ENCODE data around the gene PLCB1. TPM values are rescaled to one million over a fixed set of nuclear protein-coding genes. Genes with fewer than 3 reads are reported as not detected.

Gene PLCB1
- total RNA-seq, 1 donor from 2014 or later, result 37.4 TPM

DNA sequence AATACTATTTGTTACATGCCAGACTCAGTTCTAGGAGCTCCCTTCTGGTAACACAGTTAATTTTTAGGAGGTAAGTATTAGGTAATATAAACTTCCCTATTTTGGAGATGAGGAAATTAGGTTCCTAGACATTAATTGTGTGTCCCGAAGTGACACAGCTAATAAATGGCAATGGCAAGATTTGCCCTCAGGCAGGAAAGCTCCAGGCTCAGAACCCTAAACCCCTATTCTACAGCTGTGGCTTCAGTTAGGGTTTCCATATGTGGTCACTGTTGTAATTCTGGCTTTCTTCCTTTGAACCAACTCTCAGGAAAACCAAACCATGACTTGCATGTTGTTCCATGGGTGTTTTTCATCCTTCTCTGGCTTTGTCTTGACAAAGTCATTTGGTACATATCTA, 188.2 kb downstream of the PLCB1 start:
- H3K36me3 Mint-ChIP-seq (ENCODE audit: unreplicated experiment), result no peaks in the 10 kb centered on the region
- no peaks in the 10 kb centered on the region for H3K27me3 Mint-ChIP-seq (ENCODE audit: unreplicated experiment)
- no peaks in the 10 kb centered on the region for H3K9me3 Mint-ChIP-seq (ENCODE audit: unreplicated experiment)
- no peak overlapping the region for H3K4me3 Mint-ChIP-seq (ENCODE audit: unreplicated experiment)
- no peak overlapping the region for H3K27ac Mint-ChIP-seq (ENCODE audit: unreplicated experiment)
- peaks cover 16% of the 10 kb centered on the region for H3K4me1 Mint-ChIP-seq (ENCODE audit: low read depth, unreplicated experiment)
- TF ChIP-seq CTCF (IDR thresholded peaks at IDR 0.05; ENCODE audit: partially characterized antibody, unreplicated experiment), result no peak
- no peak for DNase-seq

DNA sequence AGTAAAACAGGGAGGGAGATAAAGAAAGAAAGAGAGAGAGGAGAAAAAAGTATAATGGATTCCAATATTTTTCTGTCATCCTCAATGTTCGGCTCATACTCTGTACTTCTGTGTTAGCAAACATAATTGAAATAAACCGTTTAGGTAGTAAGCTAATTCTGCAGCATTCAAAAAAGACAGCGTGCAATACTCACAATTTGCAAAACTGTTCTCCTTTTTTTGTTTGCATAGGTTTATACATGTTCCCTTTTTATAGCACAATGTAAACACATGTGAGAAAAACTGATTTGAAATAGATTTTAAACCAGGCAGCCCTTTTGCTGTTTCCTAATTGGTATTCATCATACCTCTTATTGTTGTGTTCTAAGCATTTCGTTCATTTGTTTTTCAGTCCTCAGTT, 188.9 kb downstream of the PLCB1 start:
- Mint-ChIP-seq H3K4me1 (ENCODE audit: low read depth, unreplicated experiment) (peaks cover 11% of the 10 kb centered on the region), H3K4me3 (ENCODE audit: unreplicated experiment) (no peak overlapping the region), H3K9me3 (ENCODE audit: unreplicated experiment) (no peaks in the 10 kb centered on the region), H3K36me3 (ENCODE audit: unreplicated experiment) (no peaks in the 10 kb centered on the region), H3K27ac (ENCODE audit: unreplicated experiment) (no peak overlapping the region), H3K27me3 (ENCODE audit: unreplicated experiment) (no peaks in the 10 kb centered on the region)
- TF ChIP-seq CTCF (IDR thresholded peaks at IDR 0.05; ENCODE audit: partially characterized antibody, unreplicated experiment), result no peak
- DNase-seq, result no peak

DNA sequence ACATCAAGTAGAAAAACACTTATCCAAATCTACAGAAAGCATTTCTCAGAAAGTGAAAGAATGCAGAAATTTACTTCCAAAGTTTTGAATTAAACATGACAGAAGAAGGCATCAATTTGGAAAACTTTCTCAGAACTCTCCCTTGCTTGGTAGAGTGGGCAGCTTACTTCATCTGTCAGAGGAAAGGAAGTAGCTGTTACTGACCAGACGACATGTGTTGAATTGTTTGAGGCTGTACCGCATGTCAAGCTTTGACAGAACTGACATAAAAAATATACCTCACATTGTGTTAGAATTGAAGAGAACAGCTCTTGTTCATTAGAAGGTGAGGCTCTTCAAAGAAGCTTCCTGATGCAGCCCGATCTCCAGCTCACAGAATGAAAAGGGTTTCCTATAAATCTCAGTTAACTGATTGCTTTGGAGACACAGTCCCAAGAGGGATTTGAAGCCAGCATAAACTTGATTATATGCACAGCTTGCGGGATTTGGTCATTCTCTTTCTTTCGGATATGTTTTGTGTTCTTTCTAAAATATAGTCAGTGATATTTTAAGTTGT, 190.7 kb downstream of the PLCB1 start:
- DNase-seq, result no peak
- no peak for TF ChIP-seq CTCF (IDR thresholded peaks at IDR 0.05; ENCODE audit: partially characterized antibody, unreplicated experiment)
- Mint-ChIP-seq H3K4me1 (ENCODE audit: low read depth, unreplicated experiment) (peaks cover 8% of the 10 kb centered on the region), H3K27ac (ENCODE audit: unreplicated experiment) (no peak overlapping the region), H3K9me3 (ENCODE audit: unreplicated experiment) (no peaks in the 10 kb centered on the region), H3K36me3 (ENCODE audit: unreplicated experiment) (no peaks in the 10 kb centered on the region), H3K4me3 (ENCODE audit: unreplicated experiment) (no peak overlapping the region), H3K27me3 (ENCODE audit: unreplicated experiment) (no peaks in the 10 kb centered on the region)

DNA sequence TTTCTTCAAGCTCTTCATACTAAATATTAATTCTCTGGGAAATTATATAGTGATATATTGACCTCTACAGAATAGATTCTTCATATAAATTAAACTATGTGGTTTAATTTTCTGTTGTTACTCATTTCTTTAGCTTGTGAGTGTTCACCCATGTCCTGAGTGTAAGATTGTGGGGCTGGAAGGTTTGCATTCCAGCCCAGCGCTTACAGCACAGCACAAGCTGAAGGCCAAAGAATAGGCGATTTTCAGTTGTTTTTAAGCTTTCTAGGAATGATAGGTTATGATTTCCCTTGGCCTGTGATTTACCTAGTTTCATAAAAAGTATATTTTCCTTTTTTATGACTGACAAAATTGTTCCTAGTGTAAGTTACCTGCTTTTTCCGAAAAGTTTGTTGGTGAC, 194.1 kb downstream of the PLCB1 start:
- no peak for DNase-seq
- no peak overlapping the region for H3K27ac Mint-ChIP-seq (ENCODE audit: unreplicated experiment)
- no peak overlapping the region for H3K4me3 Mint-ChIP-seq (ENCODE audit: unreplicated experiment)
- no peaks in the 10 kb centered on the region for H3K9me3 Mint-ChIP-seq (ENCODE audit: unreplicated experiment)
- H3K36me3 Mint-ChIP-seq (ENCODE audit: unreplicated experiment), result no peaks in the 10 kb centered on the region
- peaks cover 4% of the 10 kb centered on the region for H3K4me1 Mint-ChIP-seq (ENCODE audit: low read depth, unreplicated experiment)
- H3K27me3 Mint-ChIP-seq (ENCODE audit: unreplicated experiment), result no peaks in the 10 kb centered on the region
- TF ChIP-seq CTCF (IDR thresholded peaks at IDR 0.05; ENCODE audit: partially characterized antibody, unreplicated experiment), result no peak

GRCh38 chr20:8326899-8327298, 194.8 kb downstream of the PLCB1 start:
- no peak overlapping the region for H3K4me3 Mint-ChIP-seq (ENCODE audit: unreplicated experiment)
- H3K4me1 Mint-ChIP-seq (ENCODE audit: low read depth, unreplicated experiment), result peaks cover 4% of the 10 kb centered on the region
- H3K27ac Mint-ChIP-seq (ENCODE audit: unreplicated experiment), result no peak overlapping the region
- TF ChIP-seq CTCF (IDR thresholded peaks at IDR 0.05; ENCODE audit: partially characterized antibody, unreplicated experiment), result no peak
- no peaks in the 10 kb centered on the region for H3K27me3 Mint-ChIP-seq (ENCODE audit: unreplicated experiment)
- H3K36me3 Mint-ChIP-seq (ENCODE audit: unreplicated experiment), result no peaks in the 10 kb centered on the region
- no peaks in the 10 kb centered on the region for H3K9me3 Mint-ChIP-seq (ENCODE audit: unreplicated experiment)
- no peak for DNase-seq
